HEK293 (cell line): ENCODE data around the gene PAK5.

Experiments used
- CTCF ChIA-PET: fragments of 350-600 bp; formaldehyde crosslinking; extraction: SDS; loops from one replicate; lab custom pipeline; 2021; ENCODE audit warnings: antibody characterized with exemption; lab: Yijun Ruan, JAX
- POLR2A ChIA-PET: fragments of 300-600 bp; formaldehyde crosslinking; extraction: SDS; loops from one replicate; lab custom pipeline; 2020; ENCODE audit warnings: antibody characterized with exemption, inconsistent platforms; lab: Yijun Ruan, JAX
- H3K27ac ChIP-seq: fragments of 200-500 bp; sonication (Bioruptor generic); 2 replicates; pipeline ENCODE4 v1.5.1; 2014; ENCODE audit warnings: low read depth, low read length, control low read depth, inconsistent platforms; ENCODE audit errors: extremely low read depth
- H3K36me3 ChIP-seq, 2 experiments: fragments of 200-500 bp in 1 of 2; sonication (Bioruptor generic) in 1 of 2; 1 replicate in 1 of 2; 2 replicates in 1 of 2; pipeline ENCODE4 v1.5.1; 2014 to 2017; ENCODE audit warnings: inconsistent platforms in 2 of 2, low read length in 2 of 2; ENCODE audit not compliant: control insufficient read depth in 2 of 2, insufficient read depth in 1 of 2
- H3K4me1 ChIP-seq: fragments of 200-500 bp; sonication (Bioruptor generic); 2 replicates; pipeline ENCODE4 v1.5.1; 2014; ENCODE audit warnings: mild to moderate bottlenecking, low read length, inconsistent platforms; ENCODE audit not compliant: control insufficient read depth, insufficient read depth
- H3K4me3 ChIP-seq: 2 replicates; pipeline ENCODE4 v1.5.1; 2011; ENCODE audit warnings: low read depth, mild to moderate bottlenecking, control low read depth, low read length, moderate library complexity
- H3K9me3 ChIP-seq: fragments of 200-500 bp; sonication (Bioruptor generic); 2 replicates; pipeline ENCODE4 v1.5.1; 2014; ENCODE audit warnings: low read depth, low read length, inconsistent platforms; ENCODE audit not compliant: control insufficient read depth, insufficient read depth
- BCL11B ChIP-seq: fragments of 450-650 bp; formaldehyde crosslinking; IDR thresholded peaks from 2 replicates; pipeline ENCODE4 v1.5.1; 2016; ENCODE audit warnings: low read depth, missing biosample characterization, missing genetic modification characterization
- ELK4 ChIP-seq: IDR thresholded peaks from 2 replicates; pipeline ENCODE4 v1.6.1; 2011; ENCODE audit warnings: mild to moderate bottlenecking, low read depth, low read length, borderline replicate concordance
- HOXA7 ChIP-seq: sonication (generic); formaldehyde crosslinking; IDR thresholded peaks from 2 replicates; pipeline ENCODE4 v1.8.1; 2022; ENCODE audit warnings: missing genetic modification reagents, borderline replicate concordance
- HOXC10 ChIP-seq: sonication (generic); formaldehyde crosslinking; IDR thresholded peaks from 2 replicates; pipeline ENCODE4 v1.8.1; 2023; ENCODE audit warnings: mild to moderate bottlenecking, missing genetic modification reagents
- KLF16 ChIP-seq: fragments of 450-650 bp; formaldehyde crosslinking; IDR thresholded peaks from 2 replicates; pipeline ENCODE4 v1.5.1; 2017; ENCODE audit warnings: missing biosample characterization, missing genetic modification characterization
- PBX3 ChIP-seq: sonication (generic); formaldehyde crosslinking; IDR thresholded peaks from 2 replicates; pipeline ENCODE4 v1.8.1; 2022; ENCODE audit warnings: mild to moderate bottlenecking, moderate library complexity, missing genetic modification reagents
- PRDM6 ChIP-seq: fragments of 450-650 bp; formaldehyde crosslinking; IDR thresholded peaks from 2 replicates; pipeline ENCODE4 v1.5.1; 2017; ENCODE audit warnings: missing biosample characterization, missing genetic modification characterization
- SP2 ChIP-seq: fragments of 450-650 bp; formaldehyde crosslinking; IDR thresholded peaks from 2 replicates; pipeline ENCODE4 v1.5.1; 2016; ENCODE audit warnings: missing biosample characterization, missing genetic modification characterization
- ZBTB1 ChIP-seq: fragments of 450-650 bp; formaldehyde crosslinking; IDR thresholded peaks from 2 replicates; pipeline ENCODE4 v1.5.1; 2016; ENCODE audit warnings: missing biosample characterization, missing genetic modification characterization
- ZBTB48 ChIP-seq: fragments of 450-650 bp; formaldehyde crosslinking; IDR thresholded peaks from 2 replicates; pipeline ENCODE4 v1.5.1; 2016; ENCODE audit warnings: missing biosample characterization, missing genetic modification characterization
- ZBTB49 ChIP-seq: fragments of 450-650 bp; formaldehyde crosslinking; IDR thresholded peaks from 2 replicates; pipeline ENCODE4 v1.5.1; 2016; ENCODE audit warnings: missing biosample characterization, missing genetic modification characterization, low read depth
- ZIC2 ChIP-seq: fragments of 450-650 bp; formaldehyde crosslinking; IDR thresholded peaks from 2 replicates; pipeline ENCODE4 v1.5.1; 2016; ENCODE audit warnings: missing biosample characterization, missing genetic modification characterization
- ZNF214 ChIP-seq: fragments of 450-650 bp; formaldehyde crosslinking; IDR thresholded peaks from 2 replicates; pipeline ENCODE4 v1.5.1; 2017; ENCODE audit warnings: missing biosample characterization, mild to moderate bottlenecking, missing genetic modification characterization, borderline replicate concordance
- ZNF221 ChIP-seq: fragments of 450-650 bp; formaldehyde crosslinking; IDR thresholded peaks from 2 replicates; pipeline ENCODE4 v1.5.1; 2017; ENCODE audit warnings: missing biosample characterization, missing genetic modification characterization, borderline replicate concordance
- ZNF24 ChIP-seq: fragments of 450-650 bp; formaldehyde crosslinking; IDR thresholded peaks from 2 replicates; pipeline ENCODE4 v1.5.1; 2016; ENCODE audit warnings: missing biosample characterization, missing genetic modification characterization
- ZNF280C ChIP-seq: fragments of 450-650 bp; formaldehyde crosslinking; IDR thresholded peaks from 2 replicates; pipeline ENCODE4 v1.5.1; 2016; ENCODE audit warnings: missing biosample characterization, missing genetic modification characterization
- ZNF311 ChIP-seq: fragments of 450-650 bp; formaldehyde crosslinking; IDR thresholded peaks from 2 replicates; pipeline ENCODE4 v1.5.1; 2017; ENCODE audit warnings: missing biosample characterization, missing genetic modification characterization, borderline replicate concordance
- ZNF530 ChIP-seq: fragments of 450-650 bp; formaldehyde crosslinking; IDR thresholded peaks from 2 replicates; pipeline ENCODE4 v1.5.1; 2016; ENCODE audit warnings: low read depth, missing biosample characterization, missing genetic modification characterization
- ZNF558 ChIP-seq: fragments of 450-650 bp; formaldehyde crosslinking; IDR thresholded peaks from 2 replicates; pipeline ENCODE4 v1.5.1; 2016; ENCODE audit warnings: missing biosample characterization, missing genetic modification characterization
- ZNF596 ChIP-seq: fragments of 450-650 bp; IDR thresholded peaks from 2 replicates; pipeline ENCODE4 v1.5.0; 2018; ENCODE audit warnings: missing biosample characterization, mild to moderate bottlenecking, missing genetic modification characterization, moderate library complexity
- ZNF654 ChIP-seq: fragments of 450-650 bp; formaldehyde crosslinking; IDR thresholded peaks from 2 replicates; pipeline ENCODE4 v1.5.1; 2016; ENCODE audit warnings: low read depth, missing biosample characterization, missing genetic modification characterization
- ZNF776 ChIP-seq: fragments of 450-650 bp; formaldehyde crosslinking; IDR thresholded peaks from 2 replicates; pipeline ENCODE4 v1.5.0; 2017; ENCODE audit warnings: missing biosample characterization, missing genetic modification characterization, borderline replicate concordance
- TF ChIP-seq, protein P1 (sequence below): fragments of 450-650 bp; formaldehyde crosslinking; IDR thresholded peaks from 2 replicates; pipeline ENCODE4 v1.5.1; 2016; ENCODE audit warnings: missing biosample characterization, missing genetic modification characterization, borderline replicate concordance
- TF ChIP-seq, protein P2 (sequence below): fragments of 450-650 bp; IDR thresholded peaks from 2 replicates; pipeline ENCODE4 v1.5.1; 2018; ENCODE audit warnings: missing biosample characterization, missing genetic modification characterization

The PAK5 gene

GRCh38 chr20:9852566-9852965 is 13.7 kb upstream of the PAK5 start (continued):
- no peak for TF ChIP-seq PBX3 (CRISPR knock-in tag)
- TF ChIP-seq ZNF214 = no peak
- no peak for TF ChIP-seq ZIC2 (tag by site-specific recombination)
- no peak for TF ChIP-seq HOXC10 (CRISPR knock-in tag)
- no peak for TF ChIP-seq ZNF24 (tag by site-specific recombination)
- no peak for TF ChIP-seq ZNF311 (tag by site-specific recombination)
- TF ChIP-seq ZNF558 = no peak
- no peak for TF ChIP-seq KLF16 (tag by site-specific recombination)
- TF ChIP-seq ZNF530 (tag by site-specific recombination) = no peak
- no peak for TF ChIP-seq ZNF221 (tag by site-specific recombination)
- no peak for TF ChIP-seq ZBTB1
- TF ChIP-seq ZNF654 (tag by site-specific recombination) = no peak
- TF ChIP-seq, protein P1, sequence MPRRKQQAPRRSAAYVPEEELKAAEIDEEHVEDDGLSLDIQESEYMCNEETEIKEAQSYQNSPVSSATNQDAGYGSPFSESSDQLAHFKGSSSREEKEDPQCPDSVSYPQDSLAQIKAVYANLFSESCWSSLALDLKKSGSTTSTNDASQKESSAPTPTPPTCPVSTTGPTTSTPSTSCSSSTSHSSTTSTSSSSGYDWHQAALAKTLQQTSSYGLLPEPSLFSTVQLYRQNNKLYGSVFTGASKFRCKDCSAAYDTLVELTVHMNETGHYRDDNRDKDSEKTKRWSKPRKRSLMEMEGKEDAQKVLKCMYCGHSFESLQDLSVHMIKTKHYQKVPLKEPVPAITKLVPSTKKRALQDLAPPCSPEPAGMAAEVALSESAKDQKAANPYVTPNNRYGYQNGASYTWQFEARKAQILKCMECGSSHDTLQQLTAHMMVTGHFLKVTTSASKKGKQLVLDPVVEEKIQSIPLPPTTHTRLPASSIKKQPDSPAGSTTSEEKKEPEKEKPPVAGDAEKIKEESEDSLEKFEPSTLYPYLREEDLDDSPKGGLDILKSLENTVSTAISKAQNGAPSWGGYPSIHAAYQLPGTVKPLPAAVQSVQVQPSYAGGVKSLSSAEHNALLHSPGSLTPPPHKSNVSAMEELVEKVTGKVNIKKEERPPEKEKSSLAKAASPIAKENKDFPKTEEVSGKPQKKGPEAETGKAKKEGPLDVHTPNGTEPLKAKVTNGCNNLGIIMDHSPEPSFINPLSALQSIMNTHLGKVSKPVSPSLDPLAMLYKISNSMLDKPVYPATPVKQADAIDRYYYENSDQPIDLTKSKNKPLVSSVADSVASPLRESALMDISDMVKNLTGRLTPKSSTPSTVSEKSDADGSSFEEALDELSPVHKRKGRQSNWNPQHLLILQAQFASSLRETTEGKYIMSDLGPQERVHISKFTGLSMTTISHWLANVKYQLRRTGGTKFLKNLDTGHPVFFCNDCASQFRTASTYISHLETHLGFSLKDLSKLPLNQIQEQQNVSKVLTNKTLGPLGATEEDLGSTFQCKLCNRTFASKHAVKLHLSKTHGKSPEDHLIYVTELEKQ (tag by site-specific recombination) = no peak
- TF ChIP-seq SP2 (tag by site-specific recombination) = no peak
- no peak for TF ChIP-seq ELK4

DNA sequence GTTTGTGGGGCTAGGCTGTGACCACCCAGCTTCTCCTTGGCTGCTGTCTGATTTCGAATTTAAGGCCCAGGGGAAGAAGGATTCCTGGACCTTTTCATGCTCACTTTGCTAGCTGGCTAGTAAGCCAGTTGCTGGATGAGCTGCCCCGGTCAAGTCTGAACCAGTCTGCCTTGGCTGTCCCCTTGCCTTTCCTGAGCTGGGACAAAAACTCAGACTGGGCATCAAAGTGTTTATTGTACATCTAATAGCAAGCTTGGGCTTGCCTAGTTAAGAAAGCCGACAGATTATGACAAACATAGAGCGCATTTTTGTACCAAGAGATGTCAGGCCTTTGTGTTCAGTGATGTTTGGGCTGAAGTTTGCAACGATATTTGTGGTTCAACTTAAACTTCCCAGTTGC is 750 bp upstream of the PAK5 start:
- Histone ChIP-seq H3K4me1 (no peaks in the 10 kb centered on the region), H3K9me3 (no peaks in the 10 kb centered on the region), H3K36me3 (no peaks in the 10 kb centered on the region), H3K27ac (no peak overlapping the region), H3K4me3 (no peak overlapping the region)
- ChIA-PET POLR2A (interaction anchor here (0.7 to 1.1 kb wide), 2 partner anchors 595 to 833 kb away, joined by 4 to 5 read pairs; partner anchors contain the start of genes MKKS and SLX4IP), CTCF (no interaction called here)
- TF ChIP-seq BCL11B (tag by site-specific recombination) = no peak
- TF ChIP-seq, protein P2, sequence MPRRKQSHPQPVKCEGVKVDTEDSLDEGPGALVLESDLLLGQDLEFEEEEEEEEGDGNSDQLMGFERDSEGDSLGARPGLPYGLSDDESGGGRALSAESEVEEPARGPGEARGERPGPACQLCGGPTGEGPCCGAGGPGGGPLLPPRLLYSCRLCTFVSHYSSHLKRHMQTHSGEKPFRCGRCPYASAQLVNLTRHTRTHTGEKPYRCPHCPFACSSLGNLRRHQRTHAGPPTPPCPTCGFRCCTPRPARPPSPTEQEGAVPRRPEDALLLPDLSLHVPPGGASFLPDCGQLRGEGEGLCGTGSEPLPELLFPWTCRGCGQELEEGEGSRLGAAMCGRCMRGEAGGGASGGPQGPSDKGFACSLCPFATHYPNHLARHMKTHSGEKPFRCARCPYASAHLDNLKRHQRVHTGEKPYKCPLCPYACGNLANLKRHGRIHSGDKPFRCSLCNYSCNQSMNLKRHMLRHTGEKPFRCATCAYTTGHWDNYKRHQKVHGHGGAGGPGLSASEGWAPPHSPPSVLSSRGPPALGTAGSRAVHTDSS = no peak
- TF ChIP-seq ZNF776 (tag by site-specific recombination) = no peak
- TF ChIP-seq ZNF280C (tag by site-specific recombination) = no peak
- no peak for TF ChIP-seq ZBTB48 (tag by site-specific recombination)
- TF ChIP-seq HOXA7 (CRISPR knock-in tag) = no peak
- TF ChIP-seq ZBTB49 (tag by site-specific recombination) = no peak
- no peak for TF ChIP-seq ZNF596 (tag by site-specific recombination)
- no peak for TF ChIP-seq PRDM6 (tag by site-specific recombination)
